Measurements from ENCODE around the gene AHSG.
"Not testable (repeated sequence)": the region's sequence is repeated elsewhere in the genome, so short reads cannot be mapped to it uniquely, and the experiment has no call there.

Gene AHSG

GRCh38 chr3:186614597-186615483, 2.0 kb downstream of the AHSG start:
- peak; percentile 38 to 62 (median 47) for DNase-seq (ENCODE audit: low read depth in 2 of 3, low spot score in 2 of 3)

GRCh38 chr3:186616299-186616617, 3.4 kb downstream of the AHSG start:
- DNase-seq (ENCODE audit: low read depth in 2 of 3, low spot score in 2 of 3), result no peak

- DNase-seq (ENCODE audit: low read depth in 2 of 3, low spot score in 2 of 3), result peak; percentile 59 to 78 (median 66)
These were observed 4.4 kb downstream of the AHSG start for GRCh38 chr3:186617036-186617946.

GRCh38 chr3:186618318-186618938, 5.6 kb downstream of the AHSG start:
- DNase-seq (ENCODE audit: low read depth in 2 of 3, low spot score in 2 of 3), result no peak

- no peak for DNase-seq (ENCODE audit: low read depth in 2 of 3, low spot score in 2 of 3)
These were observed 6.9 kb downstream of the AHSG start for GRCh38 chr3:186619787-186620212.

- no peak for DNase-seq (ENCODE audit: low read depth in 2 of 3, low spot score in 2 of 3)
These were observed 7.6 kb downstream of the AHSG start for GRCh38 chr3:186620213-186621092.

- DNase-seq (ENCODE audit: low read depth in 2 of 3, low spot score in 2 of 3), result no peak
These were observed 9.2 kb downstream of the AHSG start for GRCh38 chr3:186621894-186622650.

- DNase-seq (ENCODE audit: low read depth in 2 of 3, low spot score in 2 of 3), result no peak
These were observed 9.9 kb downstream of the AHSG start for GRCh38 chr3:186622651-186623310.

- no peak for DNase-seq (ENCODE audit: low read depth in 2 of 3, low spot score in 2 of 3)
These were observed 11.7 kb downstream of the AHSG start for GRCh38 chr3:186624598-186624997.

GRCh38 chr3:186625600-186626042, 12.8 kb downstream of the AHSG start:
- DNase-seq (ENCODE audit: low read depth in 2 of 3, low spot score in 2 of 3), result no peak

- DNase-seq (ENCODE audit: low read depth in 2 of 3, low spot score in 2 of 3), result no peak
These were observed 13.5 kb downstream of the AHSG start for GRCh38 chr3:186626254-186626847.

- DNase-seq (ENCODE audit: low read depth in 2 of 3, low spot score in 2 of 3), result no peak
These were observed 15.1 kb downstream of the AHSG start for GRCh38 chr3:186627852-186628414.

GRCh38 chr3:186628756-186629155, 15.9 kb downstream of the AHSG start:
- DNase-seq (ENCODE audit: low read depth in 2 of 3, low spot score in 2 of 3), result no peak

- no peak for DNase-seq (ENCODE audit: low read depth in 2 of 3, low spot score in 2 of 3)
These were observed 18.2 kb downstream of the AHSG start for GRCh38 chr3:186630950-186631641.

- DNase-seq (ENCODE audit: low read depth in 2 of 3, low spot score in 2 of 3), result no peak
These were observed 20.6 kb downstream of the AHSG start for GRCh38 chr3:186633481-186633880.

- not testable (repeated sequence) for DNase-seq (ENCODE audit: low read depth in 2 of 3, low spot score in 2 of 3)
These were observed 21.3 kb downstream of the AHSG start for GRCh38 chr3:186634207-186634606.

GRCh38 chr3:186635532-186635931, 22.7 kb downstream of the AHSG start:
- DNase-seq (ENCODE audit: low read depth in 2 of 3, low spot score in 2 of 3), result no peak

GRCh38 chr3:186636536-186636935, 23.7 kb downstream of the AHSG start:
- no peak for DNase-seq (ENCODE audit: low read depth in 2 of 3, low spot score in 2 of 3)

Measured in activated CD8-positive, alpha-beta memory T cell treated with anti-CD3 and anti-CD28 coated beads for 48 hours (primary cell).